ENCODE results near the gene L3MBTL4. TPM values are rescaled to one million over a fixed set of nuclear protein-coding genes. Genes with fewer than 3 reads are reported as not detected.

The L3MBTL4 gene
- total RNA-seq, 4 donors from 2014 or later = 3.6 to 9.0 (median 5.0) TPM

DNA sequence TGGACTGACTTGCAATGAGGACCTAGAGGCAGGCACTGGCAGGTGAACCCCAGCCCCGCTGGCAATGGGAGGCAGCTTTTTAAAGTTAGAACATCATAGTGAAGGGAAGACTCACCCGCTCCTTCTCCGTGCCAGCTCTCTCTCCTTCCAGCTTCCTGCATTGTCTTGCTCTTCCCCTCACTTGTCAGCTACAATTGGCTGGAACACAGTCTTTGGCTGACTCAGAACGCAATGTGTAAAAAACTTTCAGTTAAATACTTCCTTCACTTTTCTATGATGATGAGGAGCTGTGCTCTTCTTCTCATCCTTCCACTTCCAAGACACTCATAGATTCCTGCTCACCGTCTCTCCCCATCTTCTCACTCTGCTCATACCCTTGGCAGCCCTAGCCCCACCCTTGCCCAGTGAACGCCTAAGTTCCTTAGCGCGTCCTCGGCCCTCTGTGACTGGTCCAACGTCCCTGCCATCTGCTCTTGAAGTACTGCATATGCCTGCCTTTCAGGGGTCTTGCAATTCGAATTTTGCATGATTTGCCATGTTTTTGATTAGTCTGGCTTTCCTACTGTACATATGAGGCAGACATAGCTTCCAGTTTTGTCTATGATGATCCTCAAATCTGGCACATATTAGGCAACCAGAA lies 401.4 kb downstream of the L3MBTL4 start:
- no peak for DNase-seq
- intact Hi-C loops (cut with DNase I) = no loop called here
- no peak overlapping the region for H3K27ac ChIP-seq
- 62 to 82% methylated on average over 11 of the region's 11 CpGs for WGBS, 2 donors
- H3K36me3 ChIP-seq = no peaks in the 10 kb centered on the region
- no peaks in the 10 kb centered on the region for H3K4me1 ChIP-seq
- H3K9me3 ChIP-seq = no peaks in the 10 kb centered on the region
- TF ChIP-seq, protein P1, sequence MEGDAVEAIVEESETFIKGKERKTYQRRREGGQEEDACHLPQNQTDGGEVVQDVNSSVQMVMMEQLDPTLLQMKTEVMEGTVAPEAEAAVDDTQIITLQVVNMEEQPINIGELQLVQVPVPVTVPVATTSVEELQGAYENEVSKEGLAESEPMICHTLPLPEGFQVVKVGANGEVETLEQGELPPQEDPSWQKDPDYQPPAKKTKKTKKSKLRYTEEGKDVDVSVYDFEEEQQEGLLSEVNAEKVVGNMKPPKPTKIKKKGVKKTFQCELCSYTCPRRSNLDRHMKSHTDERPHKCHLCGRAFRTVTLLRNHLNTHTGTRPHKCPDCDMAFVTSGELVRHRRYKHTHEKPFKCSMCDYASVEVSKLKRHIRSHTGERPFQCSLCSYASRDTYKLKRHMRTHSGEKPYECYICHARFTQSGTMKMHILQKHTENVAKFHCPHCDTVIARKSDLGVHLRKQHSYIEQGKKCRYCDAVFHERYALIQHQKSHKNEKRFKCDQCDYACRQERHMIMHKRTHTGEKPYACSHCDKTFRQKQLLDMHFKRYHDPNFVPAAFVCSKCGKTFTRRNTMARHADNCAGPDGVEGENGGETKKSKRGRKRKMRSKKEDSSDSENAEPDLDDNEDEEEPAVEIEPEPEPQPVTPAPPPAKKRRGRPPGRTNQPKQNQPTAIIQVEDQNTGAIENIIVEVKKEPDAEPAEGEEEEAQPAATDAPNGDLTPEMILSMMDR (IDR thresholded peaks at IDR 0.05) = no peak
- no peak for TF ChIP-seq POLR2A (IDR thresholded peaks at IDR 0.05)
- no peaks in the 10 kb centered on the region for H3K27me3 ChIP-seq
- H3K4me3 ChIP-seq = no peak overlapping the region

DNA sequence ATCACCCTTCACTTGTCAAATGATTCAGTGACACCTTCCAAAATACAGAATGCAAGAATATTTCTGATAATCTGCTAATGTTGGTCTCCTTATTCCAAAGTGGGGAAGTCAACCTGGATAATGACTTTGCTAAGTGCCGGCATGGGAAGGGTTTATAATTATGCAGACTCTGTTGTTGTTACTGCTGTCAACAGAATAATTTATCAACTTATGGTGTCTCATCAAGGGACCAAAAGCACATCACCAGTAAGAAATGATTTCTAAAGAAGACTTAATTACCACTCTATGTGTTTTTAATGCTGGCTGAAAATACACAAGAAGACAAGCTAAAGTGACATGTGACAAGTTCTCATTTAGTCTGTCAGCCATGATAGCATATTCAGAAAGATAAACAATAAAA lies 403.8 kb downstream of the L3MBTL4 start:
- intact Hi-C loops (cut with DNase I) = no loop called here
- H3K4me1 ChIP-seq = no peaks in the 10 kb centered on the region
- no peak overlapping the region for H3K4me3 ChIP-seq
- TF ChIP-seq, protein P1 (IDR thresholded peaks at IDR 0.05) = no peak
- WGBS, 2 donors = 92% methylated on average over 1 of the region's 1 CpG
- H3K9me3 ChIP-seq = no peaks in the 10 kb centered on the region
- H3K36me3 ChIP-seq = no peaks in the 10 kb centered on the region
- no peak overlapping the region for H3K27ac ChIP-seq
- no peaks in the 10 kb centered on the region for H3K27me3 ChIP-seq
- DNase-seq = no peak

DNA sequence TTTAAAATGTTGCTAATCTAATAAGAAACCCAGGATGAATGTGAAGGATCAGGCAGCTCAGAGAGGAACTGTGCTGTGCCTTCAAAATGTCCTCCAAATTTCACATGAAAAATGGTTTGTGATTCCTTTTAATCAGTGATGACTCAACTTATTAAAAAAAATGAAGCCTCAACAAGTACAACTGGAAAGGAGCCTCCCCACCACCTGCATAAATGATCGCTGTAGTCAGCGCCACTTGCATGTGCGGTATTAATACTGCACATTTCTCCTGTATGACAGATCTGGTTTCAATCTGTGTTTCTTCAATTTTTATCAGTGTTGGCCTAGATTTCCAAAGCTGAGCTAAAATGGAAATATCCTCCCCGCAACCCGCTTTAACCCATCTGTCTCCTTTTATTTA lies 404.4 kb downstream of the L3MBTL4 start:
- TF ChIP-seq, protein P1 (IDR thresholded peaks at IDR 0.05) = no peak
- TF ChIP-seq POLR2A (IDR thresholded peaks at IDR 0.05) = no peak
- 85 to 90% methylated on average over 5 of the region's 5 CpGs for WGBS, 2 donors
- Histone ChIP-seq H3K4me1 (no peaks in the 10 kb centered on the region), H3K36me3 (no peaks in the 10 kb centered on the region), H3K4me3 (no peak overlapping the region), H3K27ac (no peak overlapping the region), H3K27me3 (no peaks in the 10 kb centered on the region), H3K9me3 (no peaks in the 10 kb centered on the region)
- no peak for DNase-seq
- intact Hi-C loops (cut with DNase I) = no loop called here

DNA sequence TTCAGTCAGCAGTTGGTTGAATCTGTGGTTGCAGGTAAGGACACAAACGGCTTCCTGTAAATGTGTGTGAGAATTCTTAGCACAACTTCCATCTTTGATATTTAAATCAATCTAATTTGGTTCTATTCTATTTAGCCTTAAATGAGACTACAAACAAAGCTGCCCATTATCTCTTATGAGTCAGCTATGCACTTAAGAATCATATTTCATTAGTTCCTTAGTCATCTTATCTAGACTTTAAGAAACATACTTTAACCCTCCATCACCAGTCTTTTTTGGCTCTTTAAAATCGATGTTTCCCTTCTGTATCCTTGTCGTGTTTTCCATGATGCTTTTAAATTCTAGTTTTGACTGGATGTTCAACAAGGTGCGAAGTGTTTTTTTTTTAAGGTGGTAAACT lies 405.0 kb downstream of the L3MBTL4 start:
- H3K9me3 ChIP-seq = no peaks in the 10 kb centered on the region
- no peak overlapping the region for H3K4me3 ChIP-seq
- no peak for TF ChIP-seq POLR2A (IDR thresholded peaks at IDR 0.05)
- TF ChIP-seq, protein P1 (IDR thresholded peaks at IDR 0.05) = no peak
- no peak overlapping the region for H3K27ac ChIP-seq
- intact Hi-C loops (cut with DNase I) = no loop called here
- H3K36me3 ChIP-seq = no peaks in the 10 kb centered on the region
- no peaks in the 10 kb centered on the region for H3K4me1 ChIP-seq
- H3K27me3 ChIP-seq = no peaks in the 10 kb centered on the region
- WGBS, 2 donors = 69 to 77% methylated on average over 4 of the region's 4 CpGs
- no peak for DNase-seq

- Histone ChIP-seq H3K36me3 (no peaks in the 10 kb centered on the region), H3K4me3 (no peak overlapping the region), H3K9me3 (no peaks in the 10 kb centered on the region), H3K4me1 (no peaks in the 10 kb centered on the region), H3K27me3 (no peaks in the 10 kb centered on the region), H3K27ac (no peak overlapping the region)
- DNase-seq = no peak
- intact Hi-C loops (cut with DNase I) = no loop called here
- 92 to 94% methylated on average over 3 of the region's 3 CpGs for WGBS, 2 donors
- TF ChIP-seq, protein P1 (IDR thresholded peaks at IDR 0.05) = no peak
- TF ChIP-seq POLR2A (IDR thresholded peaks at IDR 0.05) = no peak
Measured at GRCh38 chr18:6004683-6005082, 410.0 kb downstream of the L3MBTL4 start.

All from esophagus squamous epithelium (tissue), 5 donors.